Upper lobe of right lung (tissue), 1 donor: ENCODE data around the gene CCDC86. TPM values are rescaled to one million over a fixed set of nuclear protein-coding genes. Genes with fewer than 3 reads are reported as not detected.

Experiments
- ATAC-seq: fragments of 200-7000 bp; cut with Tn5 transposase; one replicate; pipeline ENCODE4 v1.9.1; 2020; ENCODE audit warnings: mild to moderate bottlenecking, moderate library complexity
- DNase-seq: peaks from one replicate; pipeline ENCODE4 v3.0.0-alpha.2; 2020
- H3K27ac ChIP-seq: fragments of 200-600 bp; one replicate; pipeline ENCODE4 v1.8.0; 2022
- H3K27me3 ChIP-seq: fragments of 200-600 bp; one replicate; pipeline ENCODE4 v1.8.0; 2022; ENCODE audit warnings: mild to moderate bottlenecking
- H3K36me3 ChIP-seq: fragments of 200-600 bp; one replicate; pipeline ENCODE4 v1.8.0; 2022
- H3K4me1 ChIP-seq: fragments of 200-600 bp; one replicate; pipeline ENCODE4 v1.8.0; 2022
- H3K4me3 ChIP-seq: fragments of 200-600 bp; one replicate; pipeline ENCODE4 v1.8.0; 2022; ENCODE audit warnings: mild to moderate bottlenecking
- H3K9me3 ChIP-seq: fragments of 200-600 bp; one replicate; pipeline ENCODE4 v1.8.0; 2022
- CTCF ChIP-seq: fragments of 200-600 bp; IDR thresholded peaks from one replicate; pipeline ENCODE4 v1.8.0; 2022; ENCODE audit warnings: antibody characterized with exemption
- intact Hi-C: fragments of 100-400 bp; cut with DNase I; formaldehyde crosslinking; loops from one replicate; pipeline ENCODE4 v1.11.0; 2022
- total RNA-seq: library from RNA; stranded (reverse); fragmentation: NEBNext Ultra II Directional; extraction: Animal tissue kit (Norgen Biotek cat#: 25700); gene quantifications from one replicate; pipeline ENCODE4 v1.2.1, GENCODE V29; 2021
- donor health status: DM: no; HTN: yes; CAD: no; lungs with severe emphysema.

The CCDC86 gene
- total RNA-seq, 1 donor from 2014 or later: 16.6 TPM

GRCh38 chr11:60847896-60848295 lies 6.0 kb downstream of the CCDC86 start:
- Histone ChIP-seq H3K27me3 (no peaks in the 10 kb centered on the region), H3K36me3 (peaks cover 40% of the 10 kb centered on the region), H3K4me3 (no peak overlapping the region), H3K27ac (no peak overlapping the region), H3K4me1 (peaks cover 17% of the 10 kb centered on the region), H3K9me3 (no peaks in the 10 kb centered on the region)
- ATAC-seq: no peak
- DNase-seq: no peak
- intact Hi-C loops: no loop called here
- TF ChIP-seq CTCF: no peak

DNA sequence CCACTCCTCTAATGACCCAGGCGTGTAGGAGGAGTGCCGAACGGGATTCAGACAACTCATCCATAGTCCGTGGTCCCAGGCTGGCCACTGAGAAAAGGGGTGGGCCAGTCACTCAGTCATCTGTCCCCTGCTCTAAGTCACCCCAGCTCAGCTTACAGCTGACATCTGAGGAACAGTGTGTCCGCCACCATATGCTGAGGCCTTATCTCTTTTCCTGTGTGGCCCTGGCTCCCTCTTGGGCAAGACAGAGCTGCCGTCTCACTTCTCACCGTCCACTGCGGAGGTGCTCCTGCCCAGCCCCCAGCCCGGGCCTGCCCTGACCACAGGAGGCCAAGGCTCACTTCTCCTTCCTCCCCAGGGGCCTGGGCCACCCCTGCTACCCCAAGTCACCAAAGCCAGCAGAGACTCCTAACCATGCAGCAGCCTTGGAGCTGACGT lies 6.8 kb downstream of the CCDC86 start:
- TF ChIP-seq CTCF: no peak
- H3K4me3 ChIP-seq: no peak overlapping the region
- intact Hi-C loops: no loop called here
- H3K27ac ChIP-seq: no peak overlapping the region
- DNase-seq: no peak
- no peaks in the 10 kb centered on the region for H3K9me3 ChIP-seq
- no peak for ATAC-seq
- H3K36me3 ChIP-seq: peaks cover 40% of the 10 kb centered on the region
- no peaks in the 10 kb centered on the region for H3K27me3 ChIP-seq
- peaks cover 9% of the 10 kb centered on the region for H3K4me1 ChIP-seq

- Histone ChIP-seq H3K4me3 (no peak overlapping the region), H3K9me3 (no peaks in the 10 kb centered on the region), H3K4me1 (no peaks in the 10 kb centered on the region), H3K27me3 (no peaks in the 10 kb centered on the region), H3K27ac (no peak overlapping the region), H3K36me3 (peaks cover 40% of the 10 kb centered on the region)
- DNase-seq (no peak), ATAC-seq (no peak)
- no peak for TF ChIP-seq CTCF
- intact Hi-C loops: no loop called here
Measured at GRCh38 chr11:60849641-60850520, 8.0 kb downstream of the CCDC86 start.

DNA sequence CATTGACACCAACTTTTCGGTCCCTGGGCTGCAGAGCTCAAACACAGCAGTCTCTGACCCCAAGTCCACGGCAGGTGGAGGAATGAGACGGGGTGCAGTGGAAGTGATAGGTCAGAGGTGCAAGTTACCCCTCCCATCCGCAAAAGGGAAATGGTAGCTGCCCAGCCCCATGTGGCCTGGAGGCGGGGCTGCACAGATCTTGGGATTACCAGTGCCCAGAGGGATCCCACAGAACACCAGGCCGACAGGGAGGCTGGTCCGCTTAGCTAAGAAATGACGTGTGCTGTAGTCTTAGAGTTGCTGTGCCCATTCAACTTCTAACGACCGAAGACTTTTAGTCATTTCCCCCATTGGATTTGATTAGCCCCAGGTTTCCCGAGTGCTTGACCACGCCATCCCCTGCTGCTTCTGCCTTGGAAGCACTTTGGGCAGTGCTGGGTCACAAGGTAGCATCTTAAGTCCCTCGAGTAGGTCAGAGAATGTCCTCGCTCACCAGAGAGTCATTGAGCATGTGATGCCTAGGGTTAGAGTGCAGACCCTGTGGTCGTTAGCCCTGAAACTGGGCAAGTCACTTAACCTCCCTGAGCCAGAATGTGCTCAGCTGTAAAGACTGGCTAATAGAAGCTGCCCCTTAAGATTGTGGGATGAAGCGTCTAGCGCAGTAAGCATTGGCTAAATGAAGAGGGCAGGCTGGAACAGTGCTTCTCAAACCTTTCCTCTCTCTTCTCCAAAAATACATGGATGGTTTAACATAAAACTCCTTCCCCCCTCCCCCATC lies 9.6 kb downstream of the CCDC86 start:
- TF ChIP-seq CTCF: no peak
- ATAC-seq: no peak
- Histone ChIP-seq H3K4me3 (no peak overlapping the region), H3K36me3 (peaks cover 40% of the 10 kb centered on the region), H3K27ac (no peak overlapping the region), H3K27me3 (no peaks in the 10 kb centered on the region), H3K4me1 (no peaks in the 10 kb centered on the region), H3K9me3 (no peaks in the 10 kb centered on the region)
- intact Hi-C loops: no loop called here
- no peak for DNase-seq

- H3K4me1 ChIP-seq: no peaks in the 10 kb centered on the region
- H3K9me3 ChIP-seq: no peaks in the 10 kb centered on the region
- H3K36me3 ChIP-seq: peaks cover 40% of the 10 kb centered on the region
- no peaks in the 10 kb centered on the region for H3K27me3 ChIP-seq
- no peak for DNase-seq
- no peak overlapping the region for H3K27ac ChIP-seq
- TF ChIP-seq CTCF: no peak
- no peak for ATAC-seq
- H3K4me3 ChIP-seq: no peak overlapping the region
- intact Hi-C loops: no loop called here
Measured at GRCh38 chr11:60852117-60852981, 10.4 kb downstream of the CCDC86 start.
